ENCODE results near the gene MAPKAP1. TPM values are rescaled to one million over a fixed set of nuclear protein-coding genes. Genes with fewer than 3 reads are reported as not detected.

Gene MAPKAP1
- total and polyA plus RNA-seq, 3 experiments from 2014 or later = 64.7 to 119 (median 111) TPM

DNA sequence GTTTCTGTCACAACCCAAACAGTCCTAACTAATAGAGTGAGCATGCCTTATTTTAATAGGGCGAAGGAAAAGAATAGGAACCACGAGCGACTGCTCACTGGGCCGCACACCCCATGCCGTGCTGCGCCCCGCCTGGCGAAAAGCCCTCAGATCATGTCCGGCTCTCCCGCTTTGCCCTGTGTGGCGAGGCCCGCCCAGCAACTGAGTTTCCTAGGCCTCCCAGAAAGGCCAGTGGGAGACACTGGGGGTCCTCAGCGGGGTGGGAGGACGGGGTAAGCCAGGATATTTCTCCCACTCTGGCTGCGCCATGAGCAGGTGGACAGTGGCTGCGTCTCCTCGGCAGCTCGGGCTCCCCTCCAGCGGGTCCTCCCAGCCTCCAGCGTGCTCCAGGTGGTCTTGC, 307.3 kb downstream of the MAPKAP1 start:
- CTCF ChIA-PET = interaction anchor here (1.1 kb wide), 1 partner anchor 8 kb away, joined by 5 read pairs; no protein-coding TSS in a partner anchor
- no peak for DNase-seq

DNA sequence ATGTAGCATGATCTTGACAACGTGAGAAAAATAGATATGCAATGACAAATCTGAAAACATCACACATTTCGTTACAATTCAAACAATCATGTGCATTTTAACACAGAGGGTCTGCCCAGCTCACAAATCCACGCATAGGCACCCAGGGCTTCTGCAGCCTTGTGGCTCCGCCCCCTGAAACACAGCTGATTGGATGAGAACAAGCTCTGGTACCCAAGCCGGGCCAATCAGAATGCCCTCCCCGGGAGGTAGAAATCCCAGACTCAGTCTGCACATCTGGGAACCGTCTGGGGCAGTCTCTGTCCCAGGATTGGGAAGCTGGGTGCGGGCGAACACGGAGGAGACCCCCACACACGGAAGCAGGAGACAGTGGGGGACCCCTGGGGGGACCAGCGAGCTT, 307.8 kb downstream of the MAPKAP1 start:
- Histone ChIP-seq H3K27me3 (ENCODE audit: insufficient read depth, low read length, poor library complexity, severe bottlenecking) (no peaks in the 10 kb centered on the region), H3K27ac (ENCODE audit: low read depth, low read length) (no peak overlapping the region), H3K36me3 (ENCODE audit: insufficient read depth, low read length) (no peaks in the 10 kb centered on the region), H3K9me3 (ENCODE audit: low read length) (no peaks in the 10 kb centered on the region), H3K4me1 (ENCODE audit: insufficient read depth, low read length) (no peaks in the 10 kb centered on the region), H3K4me3 (ENCODE audit: low read length) (no peak overlapping the region)
- Mint-ChIP-seq H3K4me1 (no peaks in the 10 kb centered on the region), H3K4me3 (no peak overlapping the region), H3K27me3 (no peaks in the 10 kb centered on the region), H3K36me3 (no peaks in the 10 kb centered on the region), H3K9me3 (no peaks in the 10 kb centered on the region), H3K27ac (no peak overlapping the region)
- DNase-seq = no peak
- ChIA-PET POLR2A (no interaction called here), CTCF (interaction anchor here (1.1 kb wide), 1 partner anchor 9 kb away, joined by 5 read pairs; no protein-coding TSS in a partner anchor)

More for the DNA sequence above, 307.3 kb downstream of the MAPKAP1 start:
- Mint-ChIP-seq H3K4me3 (peak overlapping the region in 1 of 7 donors; percentile 59), H3K27ac (no peak overlapping the region), H3K9me3 (no peaks in the 10 kb centered on the region), H3K4me1 (no peaks in the 10 kb centered on the region), H3K27me3 (no peaks in the 10 kb centered on the region), H3K36me3 (no peaks in the 10 kb centered on the region)
- H3K27ac ChIP-seq (ENCODE audit: low read depth, low read length) = no peak overlapping the region
- no peaks in the 10 kb centered on the region for H3K9me3 ChIP-seq (ENCODE audit: low read length)
- H3K4me3 ChIP-seq (ENCODE audit: low read length) = no peak overlapping the region
- POLR2A ChIA-PET = no interaction called here
- no peaks in the 10 kb centered on the region for H3K4me1 ChIP-seq (ENCODE audit: insufficient read depth, low read length)
- H3K27me3 ChIP-seq (ENCODE audit: insufficient read depth, low read length, poor library complexity, severe bottlenecking) = no peaks in the 10 kb centered on the region
- H3K36me3 ChIP-seq (ENCODE audit: insufficient read depth, low read length) = no peaks in the 10 kb centered on the region

DNA sequence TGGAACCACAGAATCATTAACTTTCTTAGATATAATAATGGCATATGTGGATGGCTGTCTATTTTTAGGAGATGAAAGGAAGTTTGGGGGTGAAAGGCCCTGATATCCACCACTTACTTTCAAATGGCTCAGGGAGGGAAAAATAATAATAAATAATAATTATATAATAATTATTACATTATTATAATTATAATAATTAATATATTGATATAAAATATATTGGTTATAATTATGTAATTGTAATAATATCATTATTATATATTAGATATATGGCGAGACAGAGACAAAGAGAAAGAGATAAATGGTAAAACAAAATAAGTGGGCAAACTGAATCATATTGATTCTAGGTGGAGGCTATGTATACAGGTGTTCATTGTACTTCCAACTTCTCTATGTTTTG, 308.8 kb downstream of the MAPKAP1 start:
- Histone ChIP-seq H3K27ac (ENCODE audit: low read depth, low read length) (no peak overlapping the region), H3K36me3 (ENCODE audit: insufficient read depth, low read length) (no peaks in the 10 kb centered on the region), H3K4me3 (ENCODE audit: low read length) (no peak overlapping the region), H3K9me3 (ENCODE audit: low read length) (no peaks in the 10 kb centered on the region), H3K27me3 (ENCODE audit: insufficient read depth, low read length, poor library complexity, severe bottlenecking) (no peaks in the 10 kb centered on the region), H3K4me1 (ENCODE audit: insufficient read depth, low read length) (no peaks in the 10 kb centered on the region)
- Mint-ChIP-seq H3K36me3 (no peaks in the 10 kb centered on the region), H3K27me3 (no peaks in the 10 kb centered on the region), H3K27ac (no peak overlapping the region), H3K4me1 (no peaks in the 10 kb centered on the region), H3K4me3 (no peak overlapping the region), H3K9me3 (no peaks in the 10 kb centered on the region)
- ChIA-PET POLR2A (no interaction called here), CTCF (no interaction called here)
- no peak for DNase-seq

DNA sequence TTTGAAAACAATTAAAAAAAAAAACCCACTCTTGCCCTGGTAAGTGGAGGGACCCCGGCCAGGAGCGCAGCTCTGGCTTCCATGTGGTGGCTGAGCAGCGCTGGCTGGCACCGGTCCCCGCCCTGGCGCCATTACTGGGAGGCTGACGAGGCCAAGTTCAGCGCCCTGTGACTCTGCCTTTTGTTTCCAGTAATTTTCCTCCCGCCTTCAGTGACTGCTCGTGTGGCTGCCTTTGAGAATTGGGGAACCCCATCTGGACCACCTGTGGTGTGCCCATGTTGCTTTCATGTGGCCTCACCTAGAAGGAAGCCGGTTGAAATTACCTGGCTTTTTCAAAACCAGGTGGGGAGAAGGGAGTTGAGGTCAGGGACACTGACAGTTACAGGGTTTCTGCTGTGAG, 309.3 kb downstream of the MAPKAP1 start:
- Histone ChIP-seq H3K36me3 (ENCODE audit: insufficient read depth, low read length) (no peaks in the 10 kb centered on the region), H3K27me3 (ENCODE audit: insufficient read depth, low read length, poor library complexity, severe bottlenecking) (no peaks in the 10 kb centered on the region), H3K27ac (ENCODE audit: low read depth, low read length) (no peak overlapping the region), H3K9me3 (ENCODE audit: low read length) (no peaks in the 10 kb centered on the region), H3K4me3 (ENCODE audit: low read length) (no peak overlapping the region), H3K4me1 (ENCODE audit: insufficient read depth, low read length) (no peaks in the 10 kb centered on the region)
- Mint-ChIP-seq H3K27me3 (no peaks in the 10 kb centered on the region), H3K27ac (no peak overlapping the region), H3K4me3 (no peak overlapping the region), H3K9me3 (no peaks in the 10 kb centered on the region), H3K4me1 (no peaks in the 10 kb centered on the region), H3K36me3 (no peaks in the 10 kb centered on the region)
- POLR2A ChIA-PET = no interaction called here
- DNase-seq = no peak
- CTCF ChIA-PET = no interaction called here

DNA sequence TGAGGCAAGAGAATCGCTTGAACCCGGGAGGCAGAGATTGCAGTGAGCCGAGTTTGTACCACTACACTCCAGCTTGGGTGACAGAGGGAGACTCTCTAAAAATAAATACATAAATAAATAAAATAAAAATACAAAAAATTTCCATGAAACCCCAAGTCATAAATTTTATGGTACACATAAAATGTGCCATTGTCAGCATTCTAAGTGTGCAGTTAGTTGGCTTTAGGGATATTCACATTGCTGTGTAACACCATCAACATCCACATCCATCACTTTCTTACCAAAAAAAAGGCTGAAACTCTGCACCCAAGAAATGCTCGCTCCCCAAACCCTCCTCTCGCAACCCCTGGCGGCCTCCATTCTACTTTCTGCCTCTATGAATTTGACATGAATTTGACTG, 310.2 kb downstream of the MAPKAP1 start:
- POLR2A ChIA-PET = no interaction called here
- Histone ChIP-seq H3K27ac (ENCODE audit: low read depth, low read length) (no peak overlapping the region), H3K9me3 (ENCODE audit: low read length) (no peaks in the 10 kb centered on the region), H3K4me1 (ENCODE audit: insufficient read depth, low read length) (no peaks in the 10 kb centered on the region), H3K4me3 (ENCODE audit: low read length) (no peak overlapping the region), H3K27me3 (ENCODE audit: insufficient read depth, low read length, poor library complexity, severe bottlenecking) (no peaks in the 10 kb centered on the region), H3K36me3 (ENCODE audit: insufficient read depth, low read length) (no peaks in the 10 kb centered on the region)
- Mint-ChIP-seq H3K36me3 (no peaks in the 10 kb centered on the region), H3K9me3 (no peaks in the 10 kb centered on the region), H3K27ac (no peak overlapping the region), H3K4me1 (no peaks in the 10 kb centered on the region), H3K27me3 (no peaks in the 10 kb centered on the region), H3K4me3 (no peak overlapping the region)
- DNase-seq = no peak
- CTCF ChIA-PET = no interaction called here

DNA sequence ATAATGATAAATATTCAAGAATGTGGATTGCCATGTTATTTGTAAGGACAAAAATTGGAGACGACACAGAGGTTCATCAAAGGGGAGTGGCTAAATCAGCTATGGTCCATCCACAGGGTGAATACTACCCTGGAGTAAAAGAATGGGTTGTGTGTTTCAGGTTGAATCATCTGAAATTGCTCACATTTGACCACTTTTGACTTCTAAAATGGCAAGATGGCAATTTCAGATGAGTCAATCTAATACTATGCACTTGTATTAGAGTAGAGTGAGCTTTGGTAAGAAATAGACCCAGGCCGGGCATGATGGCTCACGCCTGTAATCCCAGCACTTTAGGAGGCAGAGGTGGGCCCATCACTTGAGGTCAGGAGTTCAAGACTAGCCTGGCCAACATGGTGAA, 313.6 kb downstream of the MAPKAP1 start:
- no peaks in the 10 kb centered on the region for H3K9me3 ChIP-seq (ENCODE audit: low read length)
- no peaks in the 10 kb centered on the region for H3K4me1 Mint-ChIP-seq
- CTCF ChIA-PET = no interaction called here
- H3K4me3 ChIP-seq (ENCODE audit: low read length) = no peak overlapping the region
- no peak overlapping the region for H3K27ac Mint-ChIP-seq
- peaks cover 0 to under 1% of the 10 kb centered on the region in 2 donors for H3K27me3 Mint-ChIP-seq
- H3K36me3 Mint-ChIP-seq = no peaks in the 10 kb centered on the region
- POLR2A ChIA-PET = no interaction called here
- no peaks in the 10 kb centered on the region for H3K9me3 Mint-ChIP-seq
- no peaks in the 10 kb centered on the region for H3K36me3 ChIP-seq (ENCODE audit: insufficient read depth, low read length)
- H3K27ac ChIP-seq (ENCODE audit: low read depth, low read length) = no peak overlapping the region
- no peak for DNase-seq
- H3K27me3 ChIP-seq (ENCODE audit: insufficient read depth, low read length, poor library complexity, severe bottlenecking) = no peaks in the 10 kb centered on the region
- H3K4me3 Mint-ChIP-seq = no peak overlapping the region
- H3K4me1 ChIP-seq (ENCODE audit: insufficient read depth, low read length) = no peaks in the 10 kb centered on the region

DNA sequence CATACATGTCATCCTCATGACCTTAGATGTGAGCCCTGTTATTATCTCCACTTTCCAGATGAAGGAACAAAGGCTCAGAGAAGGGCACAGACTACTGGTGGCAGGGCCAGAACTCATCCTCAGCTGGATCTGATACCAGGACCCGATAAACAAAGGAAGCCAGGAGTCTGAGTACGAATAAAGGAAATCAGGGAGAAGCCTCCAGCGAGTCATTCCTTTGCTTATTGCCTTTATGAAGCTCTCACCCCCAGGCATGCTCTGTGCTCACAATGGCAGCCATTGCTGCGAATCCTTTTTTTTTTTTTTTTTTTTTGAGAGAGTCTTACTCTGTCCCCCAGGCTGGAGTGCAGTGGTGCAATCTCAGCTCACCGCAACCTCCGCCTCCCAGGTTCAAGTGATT, 315.3 kb downstream of the MAPKAP1 start:
- Mint-ChIP-seq H3K36me3 (no peaks in the 10 kb centered on the region), H3K27me3 (peaks cover 2 to 7% of the 10 kb centered on the region in 2 donors), H3K4me3 (no peak overlapping the region), H3K9me3 (no peaks in the 10 kb centered on the region), H3K4me1 (no peaks in the 10 kb centered on the region), H3K27ac (no peak overlapping the region)
- Histone ChIP-seq H3K36me3 (ENCODE audit: insufficient read depth, low read length) (no peaks in the 10 kb centered on the region), H3K27ac (ENCODE audit: low read depth, low read length) (no peak overlapping the region), H3K4me1 (ENCODE audit: insufficient read depth, low read length) (no peaks in the 10 kb centered on the region), H3K9me3 (ENCODE audit: low read length) (no peaks in the 10 kb centered on the region), H3K4me3 (ENCODE audit: low read length) (no peak overlapping the region), H3K27me3 (ENCODE audit: insufficient read depth, low read length, poor library complexity, severe bottlenecking) (no peaks in the 10 kb centered on the region)
- ChIA-PET CTCF (no interaction called here), POLR2A (no interaction called here)
- DNase-seq = no peak

DNA sequence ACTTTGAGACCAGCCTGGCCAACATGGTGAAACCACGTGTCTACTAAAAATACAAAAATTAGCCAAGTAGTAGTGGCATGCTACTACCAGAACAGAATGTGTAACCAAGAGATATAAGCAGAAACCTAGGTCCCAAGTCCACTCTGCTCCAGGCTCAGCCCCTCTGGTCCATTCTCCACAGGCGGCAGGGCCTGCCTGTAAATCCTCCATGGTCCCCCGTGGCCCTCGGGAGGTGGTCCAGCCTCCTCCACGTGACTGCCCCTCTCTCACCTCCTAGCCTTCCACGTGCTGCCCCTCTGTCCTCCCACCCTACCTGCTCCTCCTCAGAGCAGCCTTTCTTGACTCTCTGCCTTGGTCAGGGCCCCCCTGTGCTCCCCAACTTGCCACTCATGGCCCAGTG, 318.0 kb downstream of the MAPKAP1 start:
- Histone ChIP-seq H3K4me1 (ENCODE audit: insufficient read depth, low read length) (no peaks in the 10 kb centered on the region), H3K9me3 (ENCODE audit: low read length) (no peaks in the 10 kb centered on the region), H3K36me3 (ENCODE audit: insufficient read depth, low read length) (no peaks in the 10 kb centered on the region), H3K27ac (ENCODE audit: low read depth, low read length) (no peak overlapping the region), H3K27me3 (ENCODE audit: insufficient read depth, low read length, poor library complexity, severe bottlenecking) (no peaks in the 10 kb centered on the region), H3K4me3 (ENCODE audit: low read length) (no peak overlapping the region)
- peaks cover 2 to 7% of the 10 kb centered on the region in 2 donors for H3K27me3 Mint-ChIP-seq
- POLR2A ChIA-PET = no interaction called here
- CTCF ChIA-PET = no interaction called here
- H3K4me3 Mint-ChIP-seq = no peak overlapping the region
- H3K36me3 Mint-ChIP-seq = no peaks in the 10 kb centered on the region
- no peaks in the 10 kb centered on the region for H3K4me1 Mint-ChIP-seq
- H3K9me3 Mint-ChIP-seq = no peaks in the 10 kb centered on the region
- H3K27ac Mint-ChIP-seq = no peak overlapping the region
- no peak for DNase-seq

DNA sequence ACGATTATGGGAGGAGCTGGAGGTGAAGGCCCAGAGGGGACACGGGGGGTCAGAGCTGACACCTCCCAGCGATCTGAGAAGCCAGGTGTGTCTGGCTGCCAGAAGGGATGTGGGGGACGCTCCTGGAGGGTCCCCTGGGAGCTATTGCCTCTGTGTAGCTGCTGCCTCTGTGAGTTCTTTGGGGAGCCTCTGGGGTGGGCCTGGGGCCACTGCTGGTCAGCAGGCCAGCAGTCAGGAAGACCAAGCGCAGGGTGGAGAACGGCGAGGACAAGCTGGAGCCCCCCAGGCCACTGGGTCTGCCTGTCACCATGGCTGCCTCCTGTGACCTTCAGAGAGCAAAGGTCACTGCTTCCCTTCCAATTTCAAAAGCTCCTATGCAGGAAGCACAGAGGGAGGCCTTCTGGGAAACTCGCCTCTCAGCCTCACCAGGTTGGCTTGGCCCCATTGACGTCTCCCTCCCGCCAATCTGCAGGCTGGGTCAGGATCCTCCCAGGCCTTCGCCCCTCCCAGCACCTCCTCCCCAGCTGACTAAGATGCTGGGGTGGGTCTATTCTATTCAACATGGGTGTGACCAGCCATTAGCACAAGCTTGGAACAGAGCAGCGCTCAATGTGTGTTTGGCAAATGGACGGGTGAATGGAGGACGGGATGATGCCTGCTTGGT, 319.0 kb downstream of the MAPKAP1 start:
- Histone ChIP-seq H3K36me3 (ENCODE audit: insufficient read depth, low read length) (no peaks in the 10 kb centered on the region), H3K9me3 (ENCODE audit: low read length) (no peaks in the 10 kb centered on the region), H3K27ac (ENCODE audit: low read depth, low read length) (no peak overlapping the region), H3K27me3 (ENCODE audit: insufficient read depth, low read length, poor library complexity, severe bottlenecking) (no peaks in the 10 kb centered on the region), H3K4me1 (ENCODE audit: insufficient read depth, low read length) (no peaks in the 10 kb centered on the region), H3K4me3 (ENCODE audit: low read length) (no peak overlapping the region)
- Mint-ChIP-seq H3K9me3 (no peaks in the 10 kb centered on the region), H3K4me1 (no peaks in the 10 kb centered on the region), H3K27me3 (peaks cover 4 to 7% of the 10 kb centered on the region in 2 donors), H3K27ac (no peak overlapping the region), H3K36me3 (no peaks in the 10 kb centered on the region), H3K4me3 (no peak overlapping the region)
- ChIA-PET POLR2A (no interaction called here), CTCF (no interaction called here)
- DNase-seq = no peak

Data from CD8-positive, alpha-beta memory T cell (primary cell).